Sciatic nerve (tissue), 2 donors: ENCODE data around the gene GRPR. TPM values are rescaled to one million over a fixed set of nuclear protein-coding genes. Genes with fewer than 3 reads are reported as not detected.
"Not testable (repeated sequence)": the region's sequence is repeated elsewhere in the genome, so short reads cannot be mapped to it uniquely, and the experiment has no call there.

Experiments used
- ATAC-seq: fragments of 200-7000 bp; cut with Tn5 transposase; one replicate; pipeline ENCODE4 v1.9.1; 2020; ENCODE audit warnings: mild to moderate bottlenecking, moderate library complexity
- DNase-seq: peaks from one replicate; pipeline ENCODE4 v3.0.0-alpha.2; 2020; ENCODE audit warnings: low spot score
- intact Hi-C: fragments of 100-400 bp; cut with DNase I; formaldehyde crosslinking; loops from one replicate; pipeline ENCODE4 v1.14.2; 2022
- total RNA-seq: library from RNA; stranded (reverse); fragmentation: NEBNext Ultra II Directional; extraction: Animal tissue kit (Norgen Biotek cat#: 25700); gene quantifications from one replicate; pipeline ENCODE4 v1.2.1, GENCODE V29; 2021
- donor health status: DM: no; HTN: no; CAD: no.
- donor health status: DM: no; HTN: no; CAD: no.

The GRPR gene
- total RNA-seq, 1 donor from 2014 or later: 0.40 TPM

DNA sequence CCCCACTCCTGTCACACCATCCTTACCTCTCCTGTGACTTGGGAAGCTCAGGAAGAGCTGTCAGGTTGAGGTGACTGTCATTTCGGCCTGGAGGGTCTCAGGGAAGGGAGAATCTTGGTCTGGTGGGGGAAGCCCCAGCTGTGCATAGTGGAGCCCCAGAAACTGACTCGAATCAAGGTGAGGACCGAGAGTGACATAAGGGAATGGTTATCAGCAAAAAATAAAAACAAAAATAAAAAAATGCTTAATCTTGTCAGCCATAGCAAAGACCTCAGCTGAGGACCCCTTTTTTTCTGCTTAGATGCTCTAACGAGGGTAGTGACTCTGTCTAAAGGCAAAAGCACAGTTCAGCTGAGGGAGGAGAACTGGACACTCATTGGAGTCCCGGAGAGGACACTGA is 43.8 kb downstream of the GRPR start, which contains the start of gene MAGEB17:
Gene MAGEB17 (plus strand): TSS at position 301 of the 400 bp plus-strand sequence. CDS start 2,902 bp downstream, outside the sequence.
- intact Hi-C loops: no loop called here
- ATAC-seq (no peak), DNase-seq (no peak)

GRCh38 chrX:16171039-16171438 is 47.7 kb downstream of the GRPR start:
- ATAC-seq (no peak), DNase-seq (no peak)
- intact Hi-C loops: no loop called here

DNA sequence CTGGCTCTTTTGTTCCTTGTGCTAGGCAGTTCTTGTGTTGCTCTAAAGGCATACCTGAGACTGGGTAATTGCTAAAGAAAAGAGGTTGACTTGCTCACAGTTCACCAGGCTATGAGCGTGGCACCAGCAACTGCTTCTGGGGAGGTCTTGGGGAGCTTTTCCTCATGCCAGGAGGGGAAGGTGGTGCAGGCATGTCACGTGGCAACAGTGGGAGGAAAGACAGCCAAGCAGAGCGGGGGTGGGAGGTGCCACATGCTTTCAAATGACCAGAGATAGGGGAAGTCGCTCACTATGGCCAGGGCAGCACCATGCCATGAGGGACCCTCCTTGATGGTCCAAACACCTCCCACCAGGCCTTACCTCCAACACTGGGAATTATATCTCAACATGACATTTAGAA is 48.6 kb downstream of the GRPR start:
- intact Hi-C loops: no loop called here
- no peak for DNase-seq
- ATAC-seq: no peak

GRCh38 chrX:16172391-16172790 is 49.0 kb downstream of the GRPR start:
- no peak for DNase-seq
- intact Hi-C loops: no loop called here
- ATAC-seq: no peak

DNA sequence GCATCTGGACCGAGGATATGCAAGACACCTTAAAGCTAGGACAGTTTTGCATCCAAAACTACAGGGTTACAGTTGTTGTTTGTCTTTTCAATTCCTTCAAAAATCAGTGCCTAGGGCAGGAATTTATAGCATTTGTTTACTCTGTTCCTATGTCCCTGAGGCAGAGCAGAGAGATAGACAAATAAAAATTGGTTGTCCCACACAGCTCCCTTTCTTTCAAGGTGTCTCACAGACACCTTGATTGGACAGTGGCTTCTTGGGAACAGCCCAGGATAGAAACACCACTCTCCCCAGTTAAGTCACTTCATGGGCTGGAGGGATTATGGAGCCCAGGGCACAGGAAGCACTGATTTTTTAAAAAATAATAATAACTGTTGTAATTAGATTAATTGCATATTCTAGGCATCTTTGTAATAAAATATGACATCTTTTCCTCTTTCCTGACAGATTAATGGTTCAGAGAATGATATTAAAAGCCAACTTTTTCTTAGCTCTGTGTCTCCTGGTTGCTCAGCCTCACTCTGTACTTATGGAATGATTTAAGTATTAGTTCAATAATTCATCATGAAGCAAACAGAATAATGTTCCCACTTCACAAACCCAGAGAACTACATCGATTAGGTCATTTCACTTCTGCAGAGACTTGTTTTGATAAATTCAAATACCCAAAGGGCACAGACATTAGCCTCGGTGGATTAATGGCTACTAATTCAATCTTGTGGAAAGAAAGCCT is 52.1 kb downstream of the GRPR start:
- ATAC-seq (no peak), DNase-seq (no peak)
- intact Hi-C loops: no loop called here

DNA sequence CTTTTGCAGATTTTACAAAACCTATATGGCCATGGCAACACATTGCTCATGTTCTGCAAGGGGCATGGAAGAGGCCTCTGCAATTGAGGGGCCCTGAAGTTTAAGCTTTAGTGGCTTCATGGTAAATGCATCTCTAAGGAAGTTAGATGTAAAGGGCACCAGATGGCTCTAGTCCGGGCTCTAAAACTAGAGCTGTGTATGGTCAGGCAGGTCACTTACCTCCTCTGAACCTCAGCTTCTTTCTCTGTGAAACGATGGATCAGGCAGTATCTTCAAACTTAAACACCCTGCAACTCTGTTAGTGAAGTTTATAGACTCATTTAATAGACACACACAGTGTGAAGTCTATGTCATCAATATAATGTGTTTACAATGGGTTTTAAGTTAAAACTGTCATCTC is 53.9 kb downstream of the GRPR start:
- intact Hi-C loops: no loop called here
- no peak for ATAC-seq
- DNase-seq: no peak

GRCh38 chrX:16183843-16184242 is 60.5 kb downstream of the GRPR start:
- ATAC-seq, DNase-seq, intact Hi-C loops: not testable (repeated sequence)

DNA sequence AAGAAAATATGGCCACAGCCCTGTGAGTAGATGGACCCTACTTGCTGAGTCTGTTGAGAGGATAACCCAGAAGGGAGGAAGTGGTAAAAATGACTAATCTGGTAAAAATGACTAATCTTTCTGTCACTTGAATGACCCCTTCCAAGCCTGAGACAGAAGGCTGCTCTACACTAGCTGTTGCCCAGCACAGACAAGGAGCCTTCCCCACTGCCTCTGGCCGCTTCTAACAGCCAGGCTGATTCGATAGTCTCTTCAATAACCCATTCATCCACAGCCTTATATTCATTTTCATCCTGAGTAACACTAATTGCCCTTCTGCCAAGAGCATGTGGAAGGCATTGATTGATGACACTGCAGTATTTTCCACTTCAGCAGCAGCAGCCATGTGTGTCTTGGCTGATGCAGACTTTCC is 62.4 kb downstream of the GRPR start:
- ATAC-seq: no peak
- intact Hi-C loops: no loop called here
- no peak for DNase-seq

- ATAC-seq (no peak), DNase-seq (no peak)
- intact Hi-C loops: no loop called here
Measured at GRCh38 chrX:16186380-16187007, 63.1 kb downstream of the GRPR start.

DNA sequence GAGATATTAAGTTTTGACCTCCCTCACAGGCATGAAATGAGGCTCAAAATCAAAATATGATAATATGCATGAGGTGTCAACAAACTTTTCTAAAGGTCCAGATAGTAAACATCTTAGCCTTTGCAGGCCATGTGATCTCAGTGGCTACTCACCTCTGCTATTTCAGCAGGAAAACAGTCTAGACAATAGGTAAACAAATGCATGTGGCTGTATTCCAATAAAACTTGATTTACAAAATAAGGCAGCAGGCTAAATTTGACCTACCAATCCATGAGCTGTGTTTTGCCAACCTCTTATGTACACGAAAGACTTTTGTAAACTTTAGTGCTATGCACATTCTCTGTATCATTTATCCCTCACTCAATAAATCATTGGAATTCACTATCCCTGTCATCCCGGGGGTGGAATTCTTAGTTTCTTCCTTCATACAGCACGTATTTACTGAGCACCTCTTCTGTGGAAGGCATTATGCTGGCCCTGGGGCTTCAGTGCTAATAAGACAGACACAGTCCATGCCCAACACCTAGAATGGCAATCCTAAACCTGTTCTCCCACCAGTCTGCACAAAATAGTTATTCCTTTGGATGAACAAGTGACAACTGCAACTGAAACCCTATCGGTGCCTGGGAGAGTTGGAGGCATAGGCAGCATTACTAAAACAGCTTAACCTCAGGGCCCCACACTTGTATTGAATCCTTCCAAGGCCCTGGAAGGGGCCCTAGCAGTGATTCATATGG is 63.8 kb downstream of the GRPR start:
- DNase-seq: no peak
- intact Hi-C loops: no loop called here
- no peak for ATAC-seq

DNA sequence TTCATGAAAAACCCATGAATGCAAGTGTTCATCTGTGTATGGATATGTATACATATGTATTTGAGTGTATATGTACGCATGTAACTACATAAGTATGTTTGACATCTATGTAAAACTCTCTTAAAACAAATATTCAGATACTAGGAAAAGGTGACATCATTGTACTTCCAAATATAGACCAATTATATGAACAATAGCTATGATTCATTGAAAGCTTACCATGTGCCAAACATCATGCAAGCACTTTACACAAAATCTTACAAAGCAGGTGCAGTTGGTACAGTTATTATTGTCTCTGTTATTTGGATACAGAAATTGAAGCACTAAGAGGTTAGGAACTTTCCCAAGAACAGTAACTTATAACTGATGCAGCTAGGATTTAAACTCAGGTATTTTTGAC is 65.3 kb downstream of the GRPR start:
- DNase-seq (no peak), ATAC-seq (no peak)
- intact Hi-C loops: no loop called here

DNA sequence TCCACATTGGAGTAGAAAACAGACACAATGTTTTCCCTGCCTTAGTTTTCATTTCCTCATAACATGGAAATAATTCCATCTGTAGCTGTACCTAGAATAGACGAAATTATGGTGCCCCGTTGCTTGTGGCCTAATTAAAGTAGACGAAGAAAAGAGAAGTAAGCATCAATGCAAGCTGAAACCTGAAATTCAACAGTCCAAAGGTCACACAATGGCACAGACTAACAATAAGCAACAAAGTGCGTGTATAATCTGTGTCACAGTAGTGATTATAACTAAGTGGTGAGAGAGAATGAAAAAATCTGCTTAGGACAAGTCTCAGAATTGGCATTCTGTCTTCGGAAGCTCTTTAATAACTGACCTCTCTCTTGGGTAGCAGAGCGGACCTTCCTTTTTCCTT is 68.2 kb downstream of the GRPR start:
- ATAC-seq: no peak
- DNase-seq: no peak
- intact Hi-C loops: no loop called here

- DNase-seq (no peak), ATAC-seq (no peak)
- intact Hi-C loops: no loop called here
Measured at GRCh38 chrX:16196829-16197228, 73.5 kb downstream of the GRPR start.

DNA sequence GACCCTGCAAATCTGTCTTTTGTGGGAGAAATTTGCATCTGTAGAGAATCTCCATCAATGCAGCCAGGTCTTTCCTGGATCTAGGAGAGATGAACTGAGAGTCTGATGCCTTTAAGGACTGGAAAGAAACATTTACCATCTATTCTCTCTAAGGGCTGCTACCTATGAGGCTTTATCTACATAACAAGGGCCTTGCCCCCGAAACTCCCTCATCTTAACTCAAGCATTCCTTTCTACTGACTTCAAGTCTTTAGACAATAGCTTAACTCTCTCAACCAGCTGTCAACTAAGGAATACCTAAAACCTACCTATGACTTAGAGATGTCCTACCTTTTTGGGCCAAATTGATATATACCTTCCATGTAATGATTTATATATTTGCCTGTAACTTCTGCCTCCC is 76.0 kb downstream of the GRPR start:
- intact Hi-C loops: no loop called here
- DNase-seq: no peak
- ATAC-seq: no peak

DNA sequence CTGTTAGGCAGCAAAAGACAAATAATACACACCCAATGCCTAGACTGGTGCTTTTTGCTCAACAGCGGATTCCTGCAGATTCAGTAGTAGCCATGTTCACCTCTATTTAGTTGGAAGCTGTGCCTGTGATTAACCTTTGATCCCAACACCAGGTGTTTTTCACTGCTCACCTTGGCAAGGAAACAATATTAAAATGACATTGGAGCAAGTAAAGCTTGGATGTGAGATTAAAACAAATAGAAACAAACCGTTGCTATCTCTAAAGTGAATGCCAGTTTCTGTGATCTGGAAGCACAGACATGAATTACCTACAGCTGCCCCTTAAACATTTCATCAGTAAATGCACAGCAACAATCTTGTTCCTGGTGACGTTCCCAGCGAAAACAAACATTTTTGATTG is 79.6 kb downstream of the GRPR start:
- intact Hi-C loops: no loop called here
- no peak for ATAC-seq
- no peak for DNase-seq

Other genes with a start within 250 kb of the GRPR start
- gene MAGEB17, start 43.9 kb downstream of the GRPR start, total RNA-seq: not detected